HCT116 (cell line): ENCODE measurements around the gene ACE. TPM values are rescaled to one million over a fixed set of nuclear protein-coding genes. Genes with fewer than 3 reads are reported as not detected.

Experiments
- ATAC-seq: fragments of 200-7000 bp; cut with Tn5 transposase; 2 replicates; pipeline ENCODE4 v1.9.1; 2020; ENCODE audit warnings: mild to moderate bottlenecking, moderate library complexity
- BruUV-seq: library from RNA; stranded (reverse); fragments of 400-500 nt; replicated peaks from 2 replicates; lab custom pipeline; 2021; lab: Mats Ljungman, UMichigan
- CTCF ChIA-PET: fragments of 300-600 bp; sonication (Branson Sonifier 250); formaldehyde crosslinking; loops from one replicate; lab custom pipeline; 2021; ENCODE audit warnings: antibody characterized with exemption; lab: Charles Lee
- POLR2A ChIA-PET: fragments of 300-600, 350-600 bp; sonication (Branson Sonifier 250); formaldehyde crosslinking; loops from one replicate; lab custom pipeline; 2021; ENCODE audit warnings: antibody characterized with exemption; lab: Charles Lee
- RAD21 ChIA-PET, 2 experiments: fragments of 300-600 bp; sonication (Branson Sonifier 250); formaldehyde crosslinking; loops; one replicate each; lab custom pipeline; 2023; ENCODE audit warnings: low total read pairs in 2 of 2; ENCODE audit not compliant: uncharacterized antibody in 2 of 2, unreplicated experiment in 2 of 2, low non-redundant PET in 1 of 2; lab: Charles Lee
- DNase-seq: peaks from one replicate; pipeline ENCODE4 v3.0.0-alpha.2; 2010; ENCODE audit warnings: low read depth, low spot score
- H2AFZ ChIP-seq: fragments of 200-600 bp; shearing (Covaris generic), sonication (generic); 2 replicates; pipeline ENCODE4 v1.6.1; 2017; ENCODE audit warnings: low read depth, mixed run types, mixed read lengths, antibody characterized with exemption, low read length; ENCODE audit not compliant: poor library complexity, severe bottlenecking
- H3K27ac ChIP-seq: 2 replicates; pipeline ENCODE4 v1.5.1; 2012; ENCODE audit warnings: low read depth, low read length
- H3K27me3 ChIP-seq: fragments of 200-600 bp; sonication (generic); 2 replicates; pipeline ENCODE4 v1.6.1; 2016; ENCODE audit warnings: mixed run types, low read length, mixed read lengths; ENCODE audit not compliant: insufficient read depth
- H3K36me3 ChIP-seq, 2 experiments: fragments of 200-500 bp in 1 of 2; fragments of 200-600 bp in 1 of 2; sonication (Bioruptor generic) in 1 of 2; sonication (generic) in 1 of 2; 2 replicates each; pipeline versions ENCODE4 v1.5.1 to v1.6.1; 2014 to 2016; ENCODE audit warnings: low read length in 2 of 2, inconsistent platforms in 1 of 2, mixed read lengths in 1 of 2, mixed run types in 1 of 2; ENCODE audit not compliant: insufficient read depth in 2 of 2, control insufficient read depth in 1 of 2
- H3K4me1 ChIP-seq, 2 experiments: fragments of 200-600 bp in 1 of 2; sonication (generic) in 1 of 2; 2 replicates each; pipeline versions ENCODE4 v1.5.1 to v1.6.1; 2012 to 2017; ENCODE audit warnings: low read length in 2 of 2, inconsistent platforms in 1 of 2, mild to moderate bottlenecking in 1 of 2, mixed read lengths in 1 of 2, mixed run types in 1 of 2, moderate library complexity in 1 of 2; ENCODE audit not compliant: insufficient read depth in 2 of 2, control insufficient read depth in 1 of 2
- H3K4me2 ChIP-seq: fragments of 200-600 bp; sonication (generic); 2 replicates; pipeline ENCODE4 v1.6.1; 2017; ENCODE audit warnings: mixed run types, low read length, mixed read lengths
- H3K4me3 ChIP-seq, 2 experiments: fragments of 200-600 bp in 1 of 2; sonication (generic) in 1 of 2; replicated peaks in 1 of 2; 2 replicates each; pipeline ENCODE4 v1.5.1; 2011 to 2016; ENCODE audit warnings: low read length in 2 of 2, control low read depth in 1 of 2, low read depth in 1 of 2, mild to moderate bottlenecking in 1 of 2, mixed read lengths in 1 of 2, mixed run types in 1 of 2
- H3K79me2 ChIP-seq: fragments of 200-600 bp; sonication (generic); 2 replicates; pipeline ENCODE4 v1.6.1; 2017; ENCODE audit warnings: mild to moderate bottlenecking, mixed run types, low read length, moderate library complexity, mixed read lengths; ENCODE audit not compliant: insufficient read depth
- H3K9ac ChIP-seq: fragments of 200-600 bp; sonication (generic); 2 replicates; pipeline ENCODE4 v1.6.1; 2016; ENCODE audit warnings: low read length, mixed read lengths
- H3K9me2 ChIP-seq: fragments of 200-600 bp; sonication (generic), shearing (Covaris generic); 2 replicates; pipeline ENCODE4 v1.6.1; 2017; ENCODE audit warnings: mixed run types, mild to moderate bottlenecking, moderate library complexity; ENCODE audit not compliant: insufficient read depth
- H3K9me3 ChIP-seq, 2 experiments: fragments of 200-500 bp in 1 of 2; fragments of 200-600 bp in 1 of 2; sonication (Bioruptor generic) in 1 of 2; sonication (generic) in 1 of 2; 2 replicates each; pipeline ENCODE4 v1.6.1; 2014 to 2017; ENCODE audit warnings: low read length in 2 of 2, mixed read lengths in 2 of 2, inconsistent platforms in 1 of 2, low read depth in 1 of 2, mild to moderate bottlenecking in 1 of 2, mixed run types in 1 of 2, moderate library complexity in 1 of 2; ENCODE audit not compliant: control insufficient read depth in 1 of 2, insufficient read depth in 1 of 2
- H4K20me1 ChIP-seq: fragments of 200-600 bp; sonication (generic), shearing (Covaris generic); 2 replicates; pipeline ENCODE4 v1.6.1; 2017; ENCODE audit warnings: mixed run types, mild to moderate bottlenecking, moderate library complexity; ENCODE audit not compliant: insufficient read depth
- POLR2AphosphoS5 ChIP-seq: IDR thresholded peaks from 2 replicates; pipeline ENCODE4 v1.6.1; 2011; ENCODE audit warnings: mild to moderate bottlenecking, low read depth, low read length, moderate library complexity
- SP1 ChIP-seq: IDR thresholded peaks from 2 replicates; pipeline ENCODE4 v1.6.1; 2012; ENCODE audit warnings: low read depth
- YY1 ChIP-seq: IDR thresholded peaks from 2 replicates; pipeline ENCODE4 v1.6.1; 2011; ENCODE audit warnings: low read length, low read depth, moderate library complexity, mild to moderate bottlenecking; ENCODE audit not compliant: insufficient replicate concordance; ENCODE audit errors: extremely low read depth
- intact Hi-C: fragments of 100-400 bp; cut with micrococcal nuclease; formaldehyde crosslinking; loops from 2 replicates; pipeline ENCODE4 v1.10.0; 2022
- total RNA-seq: library from RNA; stranded (reverse); gene quantifications from one replicate; pipeline ENCODE4 v1.2.1, GENCODE V29; 2021; ENCODE audit not compliant: unreplicated experiment
- TF ChIP-seq, protein P1 (sequence below), 3 experiments: fragments of 200-600 bp in 1 of 3; sonication (generic) in 1 of 3; IDR thresholded peaks in 2 of 3; conservative IDR thresholded peaks in 1 of 3; 2 replicates each; pipeline ENCODE4 v1.5.1; 2012 to 2017; ENCODE audit warnings: low read depth in 2 of 3, low read length in 2 of 3, antibody characterized with exemption in 1 of 3, borderline replicate concordance in 1 of 3, control low read depth in 1 of 3, mild to moderate bottlenecking in 1 of 3, mixed read lengths in 1 of 3, mixed run types in 1 of 3, moderate library complexity in 1 of 3; ENCODE audit not compliant: insufficient read depth in 1 of 3
- TF ChIP-seq, protein P2 (sequence below): IDR thresholded peaks from 2 replicates; pipeline ENCODE4 v1.6.1; 2012

Gene ACE
- total RNA-seq, 1 experiment from 2014 or later = 7.7 TPM

DNA sequence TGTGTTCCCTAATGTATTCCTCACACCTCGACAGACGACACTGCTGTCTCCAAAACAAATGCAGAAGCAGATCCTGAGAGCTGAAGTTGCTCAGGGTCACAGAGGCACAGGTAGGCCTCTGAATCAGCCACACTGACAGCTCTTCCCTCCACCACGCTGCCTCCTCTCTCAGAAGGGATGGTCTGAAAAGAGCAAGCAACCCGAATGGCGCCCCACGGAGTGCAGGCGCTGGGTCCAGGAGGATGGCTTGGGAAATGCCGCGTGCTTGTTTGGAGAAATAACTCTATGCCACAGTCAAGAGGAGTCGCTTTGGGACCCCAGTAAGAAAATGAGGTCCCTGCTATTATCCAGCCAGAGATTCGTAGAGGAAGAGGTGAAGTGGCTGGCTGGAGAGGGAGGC is 46.6 kb upstream of the ACE start (continued):
- TF ChIP-seq, protein P1, sequence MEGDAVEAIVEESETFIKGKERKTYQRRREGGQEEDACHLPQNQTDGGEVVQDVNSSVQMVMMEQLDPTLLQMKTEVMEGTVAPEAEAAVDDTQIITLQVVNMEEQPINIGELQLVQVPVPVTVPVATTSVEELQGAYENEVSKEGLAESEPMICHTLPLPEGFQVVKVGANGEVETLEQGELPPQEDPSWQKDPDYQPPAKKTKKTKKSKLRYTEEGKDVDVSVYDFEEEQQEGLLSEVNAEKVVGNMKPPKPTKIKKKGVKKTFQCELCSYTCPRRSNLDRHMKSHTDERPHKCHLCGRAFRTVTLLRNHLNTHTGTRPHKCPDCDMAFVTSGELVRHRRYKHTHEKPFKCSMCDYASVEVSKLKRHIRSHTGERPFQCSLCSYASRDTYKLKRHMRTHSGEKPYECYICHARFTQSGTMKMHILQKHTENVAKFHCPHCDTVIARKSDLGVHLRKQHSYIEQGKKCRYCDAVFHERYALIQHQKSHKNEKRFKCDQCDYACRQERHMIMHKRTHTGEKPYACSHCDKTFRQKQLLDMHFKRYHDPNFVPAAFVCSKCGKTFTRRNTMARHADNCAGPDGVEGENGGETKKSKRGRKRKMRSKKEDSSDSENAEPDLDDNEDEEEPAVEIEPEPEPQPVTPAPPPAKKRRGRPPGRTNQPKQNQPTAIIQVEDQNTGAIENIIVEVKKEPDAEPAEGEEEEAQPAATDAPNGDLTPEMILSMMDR (IDR thresholded peaks at IDR 0.05 in 2 of 3, conservative IDR thresholded peaks at IDR 0.05 in 1 of 3; ENCODE audit: borderline replicate concordance in 1 of 3, insufficient read depth in 1 of 3, low read depth in 2 of 3, low read length in 2 of 3) = no peak
- TF ChIP-seq, protein P2, sequence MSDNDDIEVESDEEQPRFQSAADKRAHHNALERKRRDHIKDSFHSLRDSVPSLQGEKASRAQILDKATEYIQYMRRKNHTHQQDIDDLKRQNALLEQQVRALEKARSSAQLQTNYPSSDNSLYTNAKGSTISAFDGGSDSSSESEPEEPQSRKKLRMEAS = no peak
- TF ChIP-seq YY1 = no peak

DNA sequence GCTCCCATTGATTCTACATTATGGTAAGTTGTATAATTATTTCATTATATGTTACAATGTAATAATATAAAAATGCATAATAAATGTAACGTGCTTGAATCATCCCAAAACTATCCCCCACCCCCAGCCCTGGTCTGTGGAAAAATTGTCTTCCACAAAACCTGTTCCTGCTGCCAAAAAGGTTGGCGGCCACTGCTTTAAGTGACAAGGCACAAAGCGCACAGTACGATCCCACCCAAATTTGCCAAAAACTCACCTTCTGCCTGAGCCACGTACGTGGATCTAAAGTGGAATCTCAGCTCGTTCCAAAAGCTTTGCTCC is 45.3 kb upstream of the ACE start:
- no peak for ATAC-seq
- peaks cover 38 to 40% of the 10 kb centered on the region in 2 experiments for H3K4me1 ChIP-seq

More for the DNA sequence above, 45.3 kb upstream of the ACE start:
- Histone ChIP-seq H3K79me2 (peaks cover 3% of the 10 kb centered on the region; the same call in 1 of the 2 replicates), H3K9me2 (no peaks in the 10 kb centered on the region), H4K20me1 (no peaks in the 10 kb centered on the region), H3K27ac (no peak overlapping the region), H3K4me2 (no peak overlapping the region), H3K36me3 (peaks cover 9 to 11% of the 10 kb centered on the region in 2 experiments; a peak in 3 of 4 replicates), H3K4me3 (no peak overlapping the region), H3K9ac (no peak overlapping the region), H2AFZ (no peak overlapping the region), H3K27me3 (no peaks in the 10 kb centered on the region), H3K9me3 (no peaks in the 10 kb centered on the region)
- no TSS peak for BruUV-seq
- POLR2A ChIA-PET = no interaction called here
- intact Hi-C loops = no loop called here
- TF ChIP-seq POLR2AphosphoS5 (0 out of 2 replicates have a peak, but pooled peaks have one; percentile 10), SP1 (no peak)
- CTCF ChIA-PET = interaction anchor here (1.0 to 4.7 kb wide), 4 partner anchors 14 to 49 kb away, joined by 3 to 21 read pairs (median 4); no protein-coding TSS in a partner anchor
- RAD21 ChIA-PET = no interaction called here
- DNase-seq = no peak
